ENCODE data around the gene FCHSD2.
A peak's percentile ranks its signal among the peaks of the same experiment; 100 is the strongest.

The FCHSD2 gene

DNA sequence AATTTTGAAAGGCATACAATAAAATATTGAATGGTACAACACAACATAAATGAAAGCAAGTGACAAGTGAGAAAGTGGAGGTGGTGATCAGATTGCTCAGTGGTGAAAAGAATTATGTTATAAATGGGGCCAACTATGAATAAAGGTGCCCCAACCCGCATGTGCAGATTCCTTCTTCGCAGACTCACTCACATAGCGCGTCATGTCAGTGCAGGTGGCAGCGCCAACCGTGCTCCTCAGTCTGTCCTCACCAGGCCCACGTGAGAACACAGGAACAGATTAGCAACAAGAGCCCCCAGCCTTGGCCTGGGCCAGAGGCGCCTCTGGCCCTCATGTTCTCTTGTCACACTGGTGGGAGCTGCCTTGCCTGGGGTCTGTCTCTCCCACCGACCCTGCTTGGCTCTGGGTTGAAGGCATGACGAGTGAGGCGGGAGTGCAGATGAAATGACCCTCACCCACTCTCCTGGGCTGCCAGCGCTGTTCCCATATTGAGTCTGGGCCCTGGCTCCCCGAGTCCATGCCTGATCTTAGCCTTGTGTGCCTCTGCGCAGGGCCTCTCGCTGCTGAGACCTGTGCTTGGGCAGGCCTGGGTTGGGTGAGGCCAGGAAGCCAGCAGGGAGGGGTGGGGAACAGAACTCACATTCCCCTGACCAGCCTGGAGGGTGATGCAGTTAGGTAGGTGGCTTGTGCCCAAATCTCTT lies 321.5 kb downstream of the FCHSD2 start:
- POLR2A ChIA-PET, result no interaction called here
- CTCF ChIA-PET, result interaction anchor here (1.2 to 11.8 kb wide), 2 partner anchors 60 to 95 kb away, joined by 3 to 83 read pairs; no protein-coding TSS in a partner anchor
- DNase-seq (ENCODE audit: extremely low spot score), result no peak
- TF ChIP-seq, protein P1, sequence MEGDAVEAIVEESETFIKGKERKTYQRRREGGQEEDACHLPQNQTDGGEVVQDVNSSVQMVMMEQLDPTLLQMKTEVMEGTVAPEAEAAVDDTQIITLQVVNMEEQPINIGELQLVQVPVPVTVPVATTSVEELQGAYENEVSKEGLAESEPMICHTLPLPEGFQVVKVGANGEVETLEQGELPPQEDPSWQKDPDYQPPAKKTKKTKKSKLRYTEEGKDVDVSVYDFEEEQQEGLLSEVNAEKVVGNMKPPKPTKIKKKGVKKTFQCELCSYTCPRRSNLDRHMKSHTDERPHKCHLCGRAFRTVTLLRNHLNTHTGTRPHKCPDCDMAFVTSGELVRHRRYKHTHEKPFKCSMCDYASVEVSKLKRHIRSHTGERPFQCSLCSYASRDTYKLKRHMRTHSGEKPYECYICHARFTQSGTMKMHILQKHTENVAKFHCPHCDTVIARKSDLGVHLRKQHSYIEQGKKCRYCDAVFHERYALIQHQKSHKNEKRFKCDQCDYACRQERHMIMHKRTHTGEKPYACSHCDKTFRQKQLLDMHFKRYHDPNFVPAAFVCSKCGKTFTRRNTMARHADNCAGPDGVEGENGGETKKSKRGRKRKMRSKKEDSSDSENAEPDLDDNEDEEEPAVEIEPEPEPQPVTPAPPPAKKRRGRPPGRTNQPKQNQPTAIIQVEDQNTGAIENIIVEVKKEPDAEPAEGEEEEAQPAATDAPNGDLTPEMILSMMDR (IDR thresholded peaks at IDR 0.05; ENCODE audit: control extremely low read depth, extremely low read depth, low read depth, missing control alignments), result no peak

DNA sequence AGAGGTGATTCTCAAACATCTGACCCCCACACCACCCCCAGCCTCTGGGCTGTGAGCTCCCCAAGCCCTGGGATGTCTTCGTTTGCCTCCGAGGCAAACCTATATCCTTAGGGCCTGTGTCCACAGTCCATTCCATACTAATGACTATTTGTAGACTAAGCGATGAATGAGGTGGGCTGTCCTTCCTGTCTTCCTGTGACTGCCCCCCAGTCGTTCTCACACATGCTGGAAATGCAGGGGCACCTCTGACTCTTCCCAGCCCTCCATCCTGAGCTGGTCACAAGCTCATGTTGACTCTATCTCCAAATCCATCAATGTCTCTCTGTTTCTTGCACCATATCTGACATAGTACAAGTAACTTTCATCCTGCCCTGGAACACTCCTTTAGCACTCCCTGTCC lies 323.1 kb downstream of the FCHSD2 start:
- ChIA-PET POLR2A (no interaction called here), CTCF (interaction anchor here (1.0 to 11.8 kb wide), 4 partner anchors 12 to 94 kb away, joined by 3 to 83 read pairs (median 4); partner anchors contain the start of gene STARD10)
- TF ChIP-seq, protein P1 (IDR thresholded peaks at IDR 0.05; ENCODE audit: control extremely low read depth, extremely low read depth, low read depth, missing control alignments), result no peak
- no peak for DNase-seq (ENCODE audit: extremely low spot score)

DNA sequence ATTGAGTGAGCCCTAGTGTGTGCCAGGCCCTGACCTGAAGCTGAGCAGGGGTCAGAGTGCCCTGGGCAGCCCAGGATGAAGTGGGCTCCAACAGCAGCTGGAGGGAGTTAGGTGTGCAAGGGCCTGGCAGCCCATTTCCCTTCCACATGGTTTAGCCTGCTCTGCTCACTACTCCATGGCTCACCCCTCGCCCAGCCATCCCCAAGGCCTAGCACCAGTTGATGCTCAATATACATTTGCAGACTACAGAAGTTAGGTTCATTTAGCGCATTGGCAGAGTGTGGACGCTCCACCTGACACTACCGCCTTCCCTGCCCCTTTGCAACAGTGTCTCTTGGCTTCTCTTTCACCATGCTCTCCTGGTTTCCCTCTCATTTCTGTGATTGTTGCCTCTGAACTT lies 324.2 kb downstream of the FCHSD2 start:
- TF ChIP-seq, protein P1 (IDR thresholded peaks at IDR 0.05; ENCODE audit: control extremely low read depth, extremely low read depth, low read depth, missing control alignments), result no peak
- ChIA-PET CTCF (interaction anchor here (2.9 to 11.8 kb wide), 2 partner anchors 24 to 93 kb away, joined by 7 to 83 read pairs; partner anchors contain the start of gene STARD10), POLR2A (no interaction called here)
- DNase-seq (ENCODE audit: extremely low spot score), result no peak

DNA sequence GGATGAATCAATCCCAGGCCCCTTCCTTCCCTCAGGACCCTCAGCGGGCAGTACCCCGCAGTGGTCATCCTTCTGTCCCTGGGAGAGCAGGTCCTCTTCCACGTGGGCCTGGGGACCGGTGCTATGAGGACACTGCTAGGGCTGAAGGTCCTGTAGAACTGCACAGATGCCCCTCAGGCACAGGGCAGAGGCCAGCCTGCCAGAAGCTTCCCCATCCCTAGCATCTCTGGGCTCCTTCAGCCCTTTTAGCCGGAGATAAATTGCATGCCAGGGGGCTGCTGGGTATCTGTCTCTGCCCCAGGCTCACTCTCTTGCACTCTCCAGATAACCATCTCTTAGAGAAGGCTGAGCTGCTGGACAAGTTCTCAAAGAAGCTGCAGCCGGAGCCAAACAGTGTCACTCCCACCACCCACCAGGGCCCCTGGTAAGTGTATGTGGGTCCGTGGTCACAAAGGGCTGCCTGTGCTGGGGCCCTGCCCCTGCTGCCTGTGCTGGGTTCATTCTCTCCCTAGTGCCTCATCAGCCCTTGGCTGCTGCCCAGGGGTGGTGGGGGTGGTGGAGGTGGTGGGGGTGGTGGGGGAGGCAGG lies 325.6 kb downstream of the FCHSD2 start:
- CTCF ChIA-PET, result interaction anchor here (1.0 to 11.8 kb wide), 5 partner anchors 22 to 535 kb away, joined by 3 to 83 read pairs (median 4); partner anchors contain the start of gene STARD10
- POLR2A ChIA-PET, result no interaction called here

DNA sequence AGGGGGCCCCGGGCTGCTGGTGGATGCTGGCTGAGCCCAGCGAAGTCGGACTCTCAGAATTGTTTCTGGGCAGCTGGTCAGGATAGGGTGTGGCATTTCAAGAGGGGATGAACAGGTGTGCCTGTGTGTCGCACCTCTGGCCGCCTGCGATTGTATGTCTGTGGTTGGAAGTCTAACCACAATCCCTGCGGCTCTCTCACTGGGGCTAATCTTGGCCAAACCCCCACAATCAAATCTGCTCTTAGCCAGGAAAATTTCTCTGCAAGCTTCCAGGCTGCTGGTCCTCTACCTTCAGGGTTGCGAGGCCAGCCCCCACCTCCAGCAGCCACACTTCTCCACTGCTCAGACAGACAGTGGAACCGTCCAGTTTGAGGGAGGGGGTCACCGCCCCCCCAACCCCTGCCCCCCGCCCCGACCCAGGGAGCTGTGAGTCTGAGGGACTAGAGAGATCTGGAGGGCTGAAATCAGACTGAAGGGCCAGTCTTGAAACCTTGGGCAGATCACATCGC lies 327.0 kb downstream of the FCHSD2 start:
- no peak for DNase-seq (ENCODE audit: extremely low spot score)
- ChIA-PET POLR2A (interaction anchor here (1.1 to 1.2 kb wide), 2 partner anchors 11 to 13 kb away, joined by 3 read pairs; no protein-coding TSS in a partner anchor), CTCF (interaction anchor here (1.1 to 11.8 kb wide), 4 partner anchors 22 to 536 kb away, joined by 3 to 83 read pairs (median 4); no protein-coding TSS in a partner anchor)
- TF ChIP-seq, protein P1 (IDR thresholded peaks at IDR 0.05; ENCODE audit: control extremely low read depth, extremely low read depth, low read depth, missing control alignments), result no peak

More for the DNA sequence above, 325.6 kb downstream of the FCHSD2 start:
- no peak for DNase-seq (ENCODE audit: extremely low spot score)
- TF ChIP-seq, protein P1 (IDR thresholded peaks at IDR 0.05; ENCODE audit: control extremely low read depth, extremely low read depth, low read depth, missing control alignments), result no peak

DNA sequence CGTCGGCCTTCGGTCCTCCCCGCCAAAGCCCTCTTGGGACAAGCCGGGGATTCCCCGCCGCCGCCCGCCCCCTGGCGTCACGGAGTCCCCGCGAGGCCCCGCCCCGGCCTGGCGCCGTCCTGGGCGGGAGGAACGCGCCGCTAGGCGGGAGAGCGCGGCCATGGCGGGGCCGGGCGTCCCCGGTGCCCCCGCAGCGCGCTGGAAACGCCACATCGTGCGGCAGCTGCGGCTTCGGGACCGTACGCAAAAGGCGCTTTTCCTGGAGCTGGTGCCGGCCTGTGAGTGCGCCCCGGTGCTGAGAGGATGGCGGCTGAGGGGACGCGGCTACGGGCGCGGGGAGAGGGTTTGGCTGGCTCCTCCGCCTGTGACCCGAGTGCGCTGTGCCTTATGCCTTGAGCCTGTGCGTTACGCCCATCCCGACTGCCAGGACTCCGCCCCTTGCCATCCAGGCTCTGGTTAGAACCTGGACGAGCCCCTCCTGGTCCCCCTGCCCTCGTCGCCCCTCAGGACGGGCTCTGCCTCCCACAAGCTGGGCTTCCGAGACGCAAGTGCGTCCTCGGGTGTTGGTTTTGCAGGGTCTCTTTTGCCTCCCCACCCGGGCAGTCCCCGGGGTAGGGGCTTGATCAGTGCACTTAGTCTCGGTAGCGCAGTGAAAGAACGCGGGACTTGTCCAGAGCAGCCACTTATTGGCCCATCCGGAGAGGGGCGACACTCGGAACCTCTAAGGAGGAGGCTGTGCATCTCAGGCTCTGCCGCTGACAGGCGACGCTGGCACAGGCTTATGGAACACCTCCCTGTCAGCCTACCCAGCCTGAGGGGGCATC lies 327.6 kb downstream of the FCHSD2 start, which contains the start of gene ATG16L2:
Gene ATG16L2 (plus strand): TSS at position 126 of the 824 bp plus-strand sequence. CDS start 35 bp downstream, at position 161.
- ChIA-PET POLR2A (interaction anchor here (1.2 kb wide), 1 partner anchor 11 kb away, joined by 3 read pairs; no protein-coding TSS in a partner anchor), CTCF (interaction anchor here (1.5 to 11.8 kb wide), 2 partner anchors 89 to 364 kb away, joined by 3 to 83 read pairs; no protein-coding TSS in a partner anchor)
- peak; percentile 95 for DNase-seq (ENCODE audit: extremely low spot score)
- TF ChIP-seq, protein P1 (IDR thresholded peaks at IDR 0.05; ENCODE audit: control extremely low read depth, extremely low read depth, low read depth, missing control alignments), result peak; percentile 25

Measured in GM10248 (cell line).